AG04450 (cell line): ENCODE measurements around the gene C1QTNF8. TPM values are rescaled to one million over a fixed set of nuclear protein-coding genes. Genes with fewer than 3 reads are reported as not detected.
"Not testable (repeated sequence)": the region's sequence is repeated elsewhere in the genome, so short reads cannot be mapped to it uniquely, and the experiment has no call there.

Source experiments
- CTCF ChIA-PET: fragments of 300-600, 350-600 bp; formaldehyde crosslinking; extraction: SDS; loops from one replicate; lab custom pipeline; 2022; ENCODE audit warnings: antibody characterized with exemption, inconsistent platforms; lab: Charles Lee
- POLR2A ChIA-PET: fragments of 350-600 bp; formaldehyde crosslinking; extraction: SDS; loops from one replicate; lab custom pipeline; 2021; ENCODE audit warnings: antibody characterized with exemption, inconsistent platforms; lab: Yijun Ruan, JAX
- DNase-seq: peaks from one replicate; pipeline ENCODE4 v3.0.0-alpha.2; 2011; ENCODE audit warnings: low read depth, low spot score
- H3K27ac ChIP-seq: one replicate; pipeline ENCODE4 v1.5.1; 2012; ENCODE audit warnings: low read depth, low read length, control low read depth
- H3K27me3 ChIP-seq: one replicate; pipeline ENCODE4 v1.6.0; 2012; ENCODE audit warnings: low read length; ENCODE audit not compliant: control insufficient read depth, insufficient read depth
- H3K4me3 ChIP-seq: 2 replicates; pipeline ENCODE4 v1.5.1; 2011; ENCODE audit warnings: mild to moderate bottlenecking, low read depth, low read length, control low read depth
- H3K9me3 ChIP-seq: 2 replicates; pipeline ENCODE4 v1.5.1; 2012; ENCODE audit warnings: low read length; ENCODE audit not compliant: control insufficient read depth, insufficient read depth
- CTCF ChIP-seq: IDR thresholded peaks from 2 replicates; pipeline ENCODE4 v1.5.1; 2011; ENCODE audit warnings: low read depth, low read length, control low read depth, inconsistent platforms
- polyA plus RNA-seq: library from polyadenylated mRNA; depleted of rRNA; stranded (reverse); fragments of >200 nt; gene quantifications from 2 replicates; pipeline ENCODE4 v1.2.3, GENCODE V29; 2011

Gene C1QTNF8
- polyA plus RNA-seq, 1 experiment = not detected

GRCh38 chr16:1094601-1095449 is 1.2 kb downstream of the C1QTNF8 start:
- Histone ChIP-seq H3K27ac (no peak overlapping the region), H3K27me3 (peaks cover 3% of the 10 kb centered on the region), H3K9me3 (peaks cover 14% of the 10 kb centered on the region; the same call in 1 of the 2 replicates), H3K4me3 (no peak overlapping the region)
- DNase-seq = no peak
- no peak for TF ChIP-seq CTCF
- ChIA-PET POLR2A (no interaction called here), CTCF (no interaction called here)

GRCh38 chr16:1094124-1094479 is 1.9 kb downstream of the C1QTNF8 start:
- DNase-seq = no peak
- no peak overlapping the region for H3K4me3 ChIP-seq
- ChIA-PET POLR2A (no interaction called here), CTCF (no interaction called here)
- peaks cover 15% of the 10 kb centered on the region; the same call in 1 of the 2 replicates for H3K9me3 ChIP-seq
- no peak for TF ChIP-seq CTCF
- peaks cover 4% of the 10 kb centered on the region for H3K27me3 ChIP-seq
- no peak overlapping the region for H3K27ac ChIP-seq

GRCh38 chr16:1093284-1094123 is 2.5 kb downstream of the C1QTNF8 start:
- Histone ChIP-seq H3K27ac (no peak overlapping the region), H3K4me3 (no peak overlapping the region), H3K27me3 (peaks cover 4% of the 10 kb centered on the region), H3K9me3 (peaks cover 15% of the 10 kb centered on the region; the same call in 1 of the 2 replicates)
- no peak for DNase-seq
- no peak for TF ChIP-seq CTCF
- ChIA-PET POLR2A (no interaction called here), CTCF (no interaction called here)

GRCh38 chr16:1092685-1093283 is 3.3 kb downstream of the C1QTNF8 start:
- H3K27me3 ChIP-seq, DNase-seq, POLR2A ChIA-PET, H3K27ac ChIP-seq, H3K4me3 ChIP-seq, CTCF ChIA-PET: not testable (repeated sequence)
- peaks cover 15% of the 10 kb centered on the region; the same call in 1 of the 2 replicates for H3K9me3 ChIP-seq

- ChIA-PET POLR2A (no interaction called here), CTCF (no interaction called here)
- no peak for DNase-seq
- Histone ChIP-seq H3K27ac (no peak overlapping the region), H3K27me3 (peaks cover 11% of the 10 kb centered on the region), H3K4me3 (no peak overlapping the region), H3K9me3 (peaks cover 15% of the 10 kb centered on the region; the same call in 1 of the 2 replicates)
- no peak for TF ChIP-seq CTCF
Observed at GRCh38 chr16:1091992-1092552, 4.0 kb downstream of the C1QTNF8 start.
